Measurements from ENCODE around the gene USP4.
"Not testable (repeated sequence)": the region's sequence is repeated elsewhere in the genome, so short reads cannot be mapped to it uniquely, and the experiment has no call there.

The USP4 gene

GRCh38 chr3:49263159-49263889 is 76.5 kb downstream of the USP4 start:
- no peak for DNase-seq (ENCODE audit: low read depth, low spot score)
- no peak overlapping the region for H3K4me3 ChIP-seq (ENCODE audit: low read length)

- DNase-seq (ENCODE audit: low read depth, low spot score): no peak
- H3K4me3 ChIP-seq (ENCODE audit: low read length): no peak overlapping the region
These were observed 79.0 kb downstream of the USP4 start for GRCh38 chr3:49260806-49261324.

- no peak for DNase-seq (ENCODE audit: low read depth, low spot score)
- no peak overlapping the region for H3K4me3 ChIP-seq (ENCODE audit: low read length)
These were observed 82.7 kb downstream of the USP4 start for GRCh38 chr3:49257187-49257586.

- DNase-seq (ENCODE audit: low read depth, low spot score): no peak
These were observed 83.9 kb downstream of the USP4 start for GRCh38 chr3:49255718-49256511.

GRCh38 chr3:49255112-49255511 is 84.7 kb downstream of the USP4 start:
- H3K4me3 ChIP-seq (ENCODE audit: low read length): no peak overlapping the region
- peak; percentile 58 for DNase-seq (ENCODE audit: low read depth, low spot score)

More at GRCh38 chr3:49255718-49256511, 83.9 kb downstream of the USP4 start:
- H3K4me3 ChIP-seq (ENCODE audit: low read length): no peak overlapping the region

- DNase-seq (ENCODE audit: low read depth, low spot score): no peak
- no peak overlapping the region for H3K4me3 ChIP-seq (ENCODE audit: low read length)
These were observed 86.3 kb downstream of the USP4 start for GRCh38 chr3:49253512-49253911.

- no peak for DNase-seq (ENCODE audit: low read depth, low spot score)
- no peak overlapping the region for H3K4me3 ChIP-seq (ENCODE audit: low read length)
These were observed 91.0 kb downstream of the USP4 start for GRCh38 chr3:49248840-49249227.

- no peak for DNase-seq (ENCODE audit: low read depth, low spot score)
- no peak overlapping the region for H3K4me3 ChIP-seq (ENCODE audit: low read length)
These were observed 95.2 kb downstream of the USP4 start for GRCh38 chr3:49244581-49245205.

GRCh38 chr3:49240091-49240490 is 99.8 kb downstream of the USP4 start:
- not testable (repeated sequence) for DNase-seq (ENCODE audit: low read depth, low spot score); H3K4me3 ChIP-seq (ENCODE audit: low read length)

GRCh38 chr3:49238274-49239127 is 101.4 kb downstream of the USP4 start:
- peak; percentile 18 for DNase-seq (ENCODE audit: low read depth, low spot score)

GRCh38 chr3:49237344-49237743 is 102.5 kb downstream of the USP4 start:
- H3K4me3 ChIP-seq (ENCODE audit: low read length): no peak overlapping the region
- no peak for DNase-seq (ENCODE audit: low read depth, low spot score)

More at GRCh38 chr3:49238274-49239127, 101.4 kb downstream of the USP4 start:
- no peak overlapping the region for H3K4me3 ChIP-seq (ENCODE audit: low read length)

- H3K4me3 ChIP-seq (ENCODE audit: low read length): no peak overlapping the region
- no peak for DNase-seq (ENCODE audit: low read depth, low spot score)
These were observed 103.6 kb downstream of the USP4 start for GRCh38 chr3:49236226-49236625.

GRCh38 chr3:49228817-49229216 is 111.0 kb downstream of the USP4 start:
- not testable (repeated sequence) for H3K4me3 ChIP-seq (ENCODE audit: low read length); DNase-seq (ENCODE audit: low read depth, low spot score)
